ENCODE measurements around the gene TRIM2. TPM values are rescaled to one million over a fixed set of nuclear protein-coding genes. Genes with fewer than 3 reads are reported as not detected.

The TRIM2 gene
- total and polyA plus RNA-seq, 2 of the 8 experiments (the other 6 are each of a cell fraction or from before 2014, with no cell fraction given) = 34.0 to 59.8 TPM

DNA sequence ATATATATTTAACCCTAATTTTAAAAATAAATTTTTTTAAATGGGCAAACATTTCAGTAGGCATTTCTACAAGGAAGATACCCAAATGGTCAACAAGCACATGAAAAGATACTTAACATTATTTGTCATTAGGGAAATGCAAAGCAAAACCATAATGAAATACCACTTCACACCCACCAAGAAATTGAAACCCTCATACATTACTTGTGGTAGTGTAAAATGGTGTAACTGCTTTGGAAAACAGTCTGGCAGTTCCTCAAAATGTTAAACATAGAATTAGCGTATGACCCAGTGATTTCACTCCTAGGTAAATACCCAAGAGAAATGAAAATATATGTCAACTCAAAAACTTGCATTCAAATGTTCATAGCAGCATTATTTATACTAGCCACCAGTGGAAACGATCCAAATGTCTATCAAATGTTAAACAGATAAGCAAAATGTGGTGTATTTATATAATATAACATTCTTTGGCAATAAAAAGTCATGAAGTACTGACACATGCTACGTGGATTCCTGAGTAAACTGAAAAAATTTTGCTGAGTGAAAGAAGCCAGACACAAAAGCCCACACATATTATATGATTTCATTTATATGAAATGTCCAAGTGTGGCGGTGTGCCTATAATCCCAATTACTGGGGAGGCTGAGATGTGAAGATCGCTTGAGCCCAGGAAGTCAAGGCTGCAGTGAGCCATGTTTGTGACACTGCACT lies 16.6 kb downstream of the TRIM2 start (continued):
- TF ChIP-seq, protein P1, sequence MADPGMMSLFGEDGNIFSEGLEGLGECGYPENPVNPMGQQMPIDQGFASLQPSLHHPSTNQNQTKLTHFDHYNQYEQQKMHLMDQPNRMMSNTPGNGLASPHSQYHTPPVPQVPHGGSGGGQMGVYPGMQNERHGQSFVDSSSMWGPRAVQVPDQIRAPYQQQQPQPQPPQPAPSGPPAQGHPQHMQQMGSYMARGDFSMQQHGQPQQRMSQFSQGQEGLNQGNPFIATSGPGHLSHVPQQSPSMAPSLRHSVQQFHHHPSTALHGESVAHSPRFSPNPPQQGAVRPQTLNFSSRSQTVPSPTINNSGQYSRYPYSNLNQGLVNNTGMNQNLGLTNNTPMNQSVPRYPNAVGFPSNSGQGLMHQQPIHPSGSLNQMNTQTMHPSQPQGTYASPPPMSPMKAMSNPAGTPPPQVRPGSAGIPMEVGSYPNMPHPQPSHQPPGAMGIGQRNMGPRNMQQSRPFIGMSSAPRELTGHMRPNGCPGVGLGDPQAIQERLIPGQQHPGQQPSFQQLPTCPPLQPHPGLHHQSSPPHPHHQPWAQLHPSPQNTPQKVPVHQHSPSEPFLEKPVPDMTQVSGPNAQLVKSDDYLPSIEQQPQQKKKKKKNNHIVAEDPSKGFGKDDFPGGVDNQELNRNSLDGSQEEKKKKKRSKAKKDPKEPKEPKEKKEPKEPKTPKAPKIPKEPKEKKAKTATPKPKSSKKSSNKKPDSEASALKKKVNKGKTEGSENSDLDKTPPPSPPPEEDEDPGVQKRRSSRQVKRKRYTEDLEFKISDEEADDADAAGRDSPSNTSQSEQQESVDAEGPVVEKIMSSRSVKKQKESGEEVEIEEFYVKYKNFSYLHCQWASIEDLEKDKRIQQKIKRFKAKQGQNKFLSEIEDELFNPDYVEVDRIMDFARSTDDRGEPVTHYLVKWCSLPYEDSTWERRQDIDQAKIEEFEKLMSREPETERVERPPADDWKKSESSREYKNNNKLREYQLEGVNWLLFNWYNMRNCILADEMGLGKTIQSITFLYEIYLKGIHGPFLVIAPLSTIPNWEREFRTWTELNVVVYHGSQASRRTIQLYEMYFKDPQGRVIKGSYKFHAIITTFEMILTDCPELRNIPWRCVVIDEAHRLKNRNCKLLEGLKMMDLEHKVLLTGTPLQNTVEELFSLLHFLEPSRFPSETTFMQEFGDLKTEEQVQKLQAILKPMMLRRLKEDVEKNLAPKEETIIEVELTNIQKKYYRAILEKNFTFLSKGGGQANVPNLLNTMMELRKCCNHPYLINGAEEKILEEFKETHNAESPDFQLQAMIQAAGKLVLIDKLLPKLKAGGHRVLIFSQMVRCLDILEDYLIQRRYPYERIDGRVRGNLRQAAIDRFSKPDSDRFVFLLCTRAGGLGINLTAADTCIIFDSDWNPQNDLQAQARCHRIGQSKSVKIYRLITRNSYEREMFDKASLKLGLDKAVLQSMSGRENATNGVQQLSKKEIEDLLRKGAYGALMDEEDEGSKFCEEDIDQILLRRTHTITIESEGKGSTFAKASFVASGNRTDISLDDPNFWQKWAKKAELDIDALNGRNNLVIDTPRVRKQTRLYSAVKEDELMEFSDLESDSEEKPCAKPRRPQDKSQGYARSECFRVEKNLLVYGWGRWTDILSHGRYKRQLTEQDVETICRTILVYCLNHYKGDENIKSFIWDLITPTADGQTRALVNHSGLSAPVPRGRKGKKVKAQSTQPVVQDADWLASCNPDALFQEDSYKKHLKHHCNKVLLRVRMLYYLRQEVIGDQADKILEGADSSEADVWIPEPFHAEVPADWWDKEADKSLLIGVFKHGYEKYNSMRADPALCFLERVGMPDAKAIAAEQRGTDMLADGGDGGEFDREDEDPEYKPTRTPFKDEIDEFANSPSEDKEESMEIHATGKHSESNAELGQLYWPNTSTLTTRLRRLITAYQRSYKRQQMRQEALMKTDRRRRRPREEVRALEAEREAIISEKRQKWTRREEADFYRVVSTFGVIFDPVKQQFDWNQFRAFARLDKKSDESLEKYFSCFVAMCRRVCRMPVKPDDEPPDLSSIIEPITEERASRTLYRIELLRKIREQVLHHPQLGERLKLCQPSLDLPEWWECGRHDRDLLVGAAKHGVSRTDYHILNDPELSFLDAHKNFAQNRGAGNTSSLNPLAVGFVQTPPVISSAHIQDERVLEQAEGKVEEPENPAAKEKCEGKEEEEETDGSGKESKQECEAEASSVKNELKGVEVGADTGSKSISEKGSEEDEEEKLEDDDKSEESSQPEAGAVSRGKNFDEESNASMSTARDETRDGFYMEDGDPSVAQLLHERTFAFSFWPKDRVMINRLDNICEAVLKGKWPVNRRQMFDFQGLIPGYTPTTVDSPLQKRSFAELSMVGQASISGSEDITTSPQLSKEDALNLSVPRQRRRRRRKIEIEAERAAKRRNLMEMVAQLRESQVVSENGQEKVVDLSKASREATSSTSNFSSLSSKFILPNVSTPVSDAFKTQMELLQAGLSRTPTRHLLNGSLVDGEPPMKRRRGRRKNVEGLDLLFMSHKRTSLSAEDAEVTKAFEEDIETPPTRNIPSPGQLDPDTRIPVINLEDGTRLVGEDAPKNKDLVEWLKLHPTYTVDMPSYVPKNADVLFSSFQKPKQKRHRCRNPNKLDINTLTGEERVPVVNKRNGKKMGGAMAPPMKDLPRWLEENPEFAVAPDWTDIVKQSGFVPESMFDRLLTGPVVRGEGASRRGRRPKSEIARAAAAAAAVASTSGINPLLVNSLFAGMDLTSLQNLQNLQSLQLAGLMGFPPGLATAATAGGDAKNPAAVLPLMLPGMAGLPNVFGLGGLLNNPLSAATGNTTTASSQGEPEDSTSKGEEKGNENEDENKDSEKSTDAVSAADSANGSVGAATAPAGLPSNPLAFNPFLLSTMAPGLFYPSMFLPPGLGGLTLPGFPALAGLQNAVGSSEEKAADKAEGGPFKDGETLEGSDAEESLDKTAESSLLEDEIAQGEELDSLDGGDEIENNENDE (IDR thresholded peaks at IDR 0.05; ENCODE audit: insufficient replicate concordance, low read length) = no peak
- TF ChIP-seq SIX5 (IDR thresholded peaks at IDR 0.05; ENCODE audit: low read depth, low read length) (no peak), ASH2L (IDR thresholded peaks at IDR 0.05; ENCODE audit: low read length) (no peak), JUN (IDR thresholded peaks at IDR 0.05; ENCODE audit: low read depth, low read length) (no peak), BRCA1 (IDR thresholded peaks at IDR 0.05; ENCODE audit: low read depth, low read length) (no peak), TCF12 (IDR thresholded peaks at IDR 0.05; ENCODE audit: low read depth, low read length) (no peak), SUZ12 (IDR thresholded peaks at IDR 0.05; ENCODE audit: low read length) (no peak), SP4 (IDR thresholded peaks at IDR 0.05; ENCODE audit: low read length) (no peak), RAD21 (IDR thresholded peaks at IDR 0.05 in 1 of 2, conservative IDR thresholded peaks at IDR 0.05 in 1 of 2; ENCODE audit: low read depth in 2 of 2, low read length in 2 of 2) (no peak)
- TF ChIP-seq, protein P2, sequence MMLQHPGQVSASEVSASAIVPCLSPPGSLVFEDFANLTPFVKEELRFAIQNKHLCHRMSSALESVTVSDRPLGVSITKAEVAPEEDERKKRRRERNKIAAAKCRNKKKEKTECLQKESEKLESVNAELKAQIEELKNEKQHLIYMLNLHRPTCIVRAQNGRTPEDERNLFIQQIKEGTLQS (IDR thresholded peaks at IDR 0.05; ENCODE audit: insufficient read depth, low read depth, low read length) = no peak
